NT2/D1 (cell line): ENCODE data around the gene DPY19L2.
"Not testable (repeated sequence)": the region's sequence is repeated elsewhere in the genome, so short reads cannot be mapped to it uniquely, and the experiment has no call there.

Experiments used
- YY1 ChIP-seq: IDR thresholded peaks from 2 replicates; pipeline ENCODE4 v1.6.1; 2011; ENCODE audit not compliant: insufficient read length, insufficient read depth
- ZNF274 ChIP-seq: IDR thresholded peaks from 2 replicates; pipeline ENCODE4 v1.6.1; 2011; ENCODE audit warnings: mild to moderate bottlenecking, low read depth, low read length

DNA sequence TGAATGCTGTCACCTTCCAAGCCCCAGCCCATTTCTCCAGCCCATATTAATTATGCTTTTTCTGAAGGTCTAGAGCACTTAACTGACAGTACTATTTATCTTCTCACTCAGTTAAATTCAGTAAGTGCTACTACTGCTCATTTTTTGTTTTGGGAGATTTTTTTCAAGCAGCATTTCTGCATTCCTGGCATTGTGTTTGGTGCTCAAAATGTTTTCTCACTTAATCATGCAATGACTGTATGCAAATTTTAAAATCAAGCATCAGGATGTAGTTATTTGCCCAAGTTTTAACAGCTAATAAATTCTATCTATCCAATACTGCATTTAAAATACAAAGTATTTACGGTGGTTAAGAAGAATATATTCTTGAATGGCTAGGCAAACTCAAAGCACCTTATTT is 1.6 kb upstream of the DPY19L2 start:
- TF ChIP-seq YY1, ZNF274: not testable (repeated sequence)
